SK-N-SH (cell line): ENCODE measurements around the gene MYLIP.
A peak's percentile ranks its signal among the peaks of the same experiment; 100 is the strongest.

Experiments
- EZH2phosphoT487 ChIP-seq: fragments of 200-600 bp; sonication (generic); IDR thresholded peaks from 2 replicates; pipeline ENCODE4 v1.6.1; 2017; ENCODE audit warnings: low read depth, mixed run types, mild to moderate bottlenecking, antibody characterized with exemption, moderate library complexity, borderline replicate concordance
- NFIC ChIP-seq: IDR thresholded peaks from 2 replicates; pipeline ENCODE4 v1.4.0; 2012; ENCODE audit warnings: borderline replicate concordance
- POLR2AphosphoS5 ChIP-seq: IDR thresholded peaks from 2 replicates; pipeline ENCODE4 v1.6.1; 2012; ENCODE audit warnings: low read depth, low read length
- RCOR1 ChIP-seq: fragments of 150-350 bp; IDR thresholded peaks from 2 replicates; pipeline ENCODE4 v1.6.1; 2017; ENCODE audit warnings: antibody characterized with exemption, low read length
- TF ChIP-seq, protein P1 (sequence below): fragments of 200-600 bp; sonication (generic); IDR thresholded peaks from 2 replicates; pipeline ENCODE4 v1.6.1; 2017; ENCODE audit warnings: antibody characterized with exemption, mild to moderate bottlenecking, moderate library complexity

DNA sequence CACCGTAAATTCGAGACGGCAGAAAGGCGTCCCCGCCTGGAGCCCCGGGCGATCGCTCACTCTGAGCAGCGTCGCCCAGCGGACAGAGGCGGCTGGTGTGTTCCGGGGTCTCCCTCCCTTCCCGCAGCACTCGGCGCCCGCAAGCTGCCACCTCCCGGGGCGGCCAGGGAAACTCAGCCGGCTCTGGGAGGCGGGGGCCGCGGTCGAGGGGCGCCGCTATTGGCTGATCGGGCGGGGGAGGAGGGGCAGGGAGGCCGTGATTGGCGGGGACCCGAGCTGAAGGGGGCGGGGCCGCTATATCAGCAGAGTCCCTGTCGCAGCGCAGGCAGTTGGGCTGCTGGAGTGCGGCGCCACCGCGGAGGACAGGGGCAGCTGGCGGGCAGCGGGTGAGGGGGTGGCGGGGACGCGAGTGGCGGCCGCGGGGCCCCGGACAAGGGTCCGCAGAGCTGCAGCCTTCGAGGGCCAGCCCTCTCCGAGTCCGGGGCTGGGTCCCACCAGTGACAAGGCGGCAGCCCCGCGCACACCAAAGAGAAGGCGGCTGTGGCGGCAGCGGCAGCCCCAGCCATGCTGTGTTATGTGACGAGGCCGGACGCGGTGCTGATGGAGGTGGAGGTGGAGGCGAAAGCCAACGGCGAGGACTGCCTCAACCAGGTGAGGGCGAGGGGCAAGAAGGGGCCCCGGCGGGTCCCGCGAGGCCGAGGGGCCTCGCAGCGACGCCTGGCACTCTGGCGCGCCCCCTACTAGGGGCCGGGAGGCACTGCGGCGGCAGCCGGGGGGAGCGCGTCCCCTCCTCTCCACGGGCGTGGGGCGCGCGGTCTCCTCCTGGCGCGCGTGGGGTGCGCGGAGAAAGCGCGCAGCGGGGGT is at the start of gene MYLIP:
- TF ChIP-seq POLR2AphosphoS5 = peak; percentile 96
- TF ChIP-seq, protein P1, sequence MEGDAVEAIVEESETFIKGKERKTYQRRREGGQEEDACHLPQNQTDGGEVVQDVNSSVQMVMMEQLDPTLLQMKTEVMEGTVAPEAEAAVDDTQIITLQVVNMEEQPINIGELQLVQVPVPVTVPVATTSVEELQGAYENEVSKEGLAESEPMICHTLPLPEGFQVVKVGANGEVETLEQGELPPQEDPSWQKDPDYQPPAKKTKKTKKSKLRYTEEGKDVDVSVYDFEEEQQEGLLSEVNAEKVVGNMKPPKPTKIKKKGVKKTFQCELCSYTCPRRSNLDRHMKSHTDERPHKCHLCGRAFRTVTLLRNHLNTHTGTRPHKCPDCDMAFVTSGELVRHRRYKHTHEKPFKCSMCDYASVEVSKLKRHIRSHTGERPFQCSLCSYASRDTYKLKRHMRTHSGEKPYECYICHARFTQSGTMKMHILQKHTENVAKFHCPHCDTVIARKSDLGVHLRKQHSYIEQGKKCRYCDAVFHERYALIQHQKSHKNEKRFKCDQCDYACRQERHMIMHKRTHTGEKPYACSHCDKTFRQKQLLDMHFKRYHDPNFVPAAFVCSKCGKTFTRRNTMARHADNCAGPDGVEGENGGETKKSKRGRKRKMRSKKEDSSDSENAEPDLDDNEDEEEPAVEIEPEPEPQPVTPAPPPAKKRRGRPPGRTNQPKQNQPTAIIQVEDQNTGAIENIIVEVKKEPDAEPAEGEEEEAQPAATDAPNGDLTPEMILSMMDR = peak; percentile 51
- no peak for TF ChIP-seq RCOR1
- no peak for TF ChIP-seq EZH2phosphoT487
- TF ChIP-seq NFIC = no peak
